Gastroesophageal sphincter (tissue), 4 donors: ENCODE data around the gene C2CD2L. TPM values are rescaled to one million over a fixed set of nuclear protein-coding genes. Genes with fewer than 3 reads are reported as not detected.

Experiments
- ATAC-seq: fragments of 150-250 bp; one replicate; pipeline ENCODE4 v1.9.1; 2016; ENCODE audit warnings: mild to moderate bottlenecking, moderate library complexity
- H3K27ac ChIP-seq, 4 donors: fragments of 200-600 bp; sonication (generic) in 3 of 4; 1 replicate in 3 of 4; 2 replicates in 1 of 4; pipeline ENCODE4 v1.5.1; 2016 to 2019
- H3K27me3 ChIP-seq: fragments of 200-600 bp; sonication (generic); one replicate; pipeline ENCODE4 v1.5.1; 2019
- H3K36me3 ChIP-seq, 2 donors: fragments of 200-600 bp; sonication (generic); one replicate each; pipeline ENCODE4 v1.5.1; 2019; ENCODE audit warnings: control low read depth in 1 of 2
- H3K4me1 ChIP-seq, 3 donors: fragments of 200-600 bp; sonication (generic); 1 replicate in 2 of 3; 2 replicates in 1 of 3; pipeline ENCODE4 v1.5.1; 2016 to 2019; ENCODE audit warnings: control low read depth in 2 of 3
- H3K4me3 ChIP-seq, 2 donors: fragments of 200-600 bp; sonication (generic); one replicate each; pipeline ENCODE4 v1.5.1; 2019; ENCODE audit warnings: mild to moderate bottlenecking in 1 of 2, moderate library complexity in 1 of 2
- H3K9me3 ChIP-seq, 3 donors: fragments of 200-600 bp; sonication (generic); one replicate each; pipeline ENCODE4 v1.5.1; 2017 to 2019; ENCODE audit warnings: control low read depth in 2 of 3
- CTCF ChIP-seq, 4 experiments: fragments of 200-600 bp in 2 of 4; fragments of 450-650 bp in 2 of 4; sonication (generic) in 1 of 4; IDR thresholded peaks; one replicate each; pipeline ENCODE4 v1.5.1; 2017 to 2019; ENCODE audit warnings: antibody characterized with exemption in 4 of 4, mild to moderate bottlenecking in 2 of 4, moderate library complexity in 2 of 4
- EP300 ChIP-seq: sonication (generic); formaldehyde crosslinking; IDR thresholded peaks from one replicate; pipeline ENCODE4 v1.6.1; 2017; ENCODE audit warnings: antibody characterized with exemption, mild to moderate bottlenecking
- POLR2A ChIP-seq, 2 donors: fragments of 450-650 bp; IDR thresholded peaks; one replicate each; pipeline ENCODE4 v1.6.1; 2017; ENCODE audit warnings: antibody characterized with exemption in 2 of 2, mild to moderate bottlenecking in 2 of 2, moderate library complexity in 1 of 2
- POLR2AphosphoS5 ChIP-seq: sonication (generic); formaldehyde crosslinking; IDR thresholded peaks from one replicate; pipeline ENCODE4 v1.6.1; 2017; ENCODE audit warnings: antibody characterized with exemption
- WGBS, 2 donors: methylation state at CpG; one replicate each; pipeline ENCODE4 v1.1.5; 2018; ENCODE audit warnings: low coverage in 1 of 2; 5-methylcytosine and 5-hydroxymethylcytosine counted together
- total RNA-seq, 4 donors: library from RNA; depleted of rRNA; stranded (reverse); fragments of >200 nt; gene quantifications; one replicate each; pipeline ENCODE4 v1.1.0, GENCODE V29; 2016

The C2CD2L gene
- total RNA-seq, 4 donors from 2014 or later, result 3.4 to 13.3 (median 8.3) TPM

GRCh38 chr11:119093942-119094815 is 13.0 kb upstream of the C2CD2L start:
- peaks cover 0 to 35% of the 10 kb centered on the region in 2 donors for H3K36me3 ChIP-seq
- TF ChIP-seq CTCF (IDR thresholded peaks at IDR 0.05) (no peak), POLR2AphosphoS5 (no peak), POLR2A (IDR thresholded peaks at IDR 0.05) (peak in 1 of 2 donors; percentile 15), EP300 (no peak)
- ATAC-seq, result peak; percentile 11
- peak overlapping the region; percentile 79 to 99 (median 96) for H3K27ac ChIP-seq
- H3K4me1 ChIP-seq, result peaks cover 0 to 31% (median 21%) of the 10 kb centered on the region in 3 donors
- peak overlapping the region; percentile 60 to 86 for H3K4me3 ChIP-seq
- WGBS, 2 donors, result 0% methylated on average over 1 to 2 of the region's 81 CpGs
- H3K27me3 ChIP-seq, result no peaks in the 10 kb centered on the region
- no peaks in the 10 kb centered on the region for H3K9me3 ChIP-seq

- TF ChIP-seq POLR2AphosphoS5 (no peak), EP300 (no peak), POLR2A (IDR thresholded peaks at IDR 0.05) (no peak), CTCF (IDR thresholded peaks at IDR 0.05) (peak in 3 of 4 experiments; percentile 77 to 85 (median 81))
- peak overlapping the region; percentile 60 to 86 for H3K4me3 ChIP-seq
- H3K36me3 ChIP-seq, result peaks cover 0 to 38% of the 10 kb centered on the region in 2 donors
- peaks cover 0 to 31% (median 21%) of the 10 kb centered on the region in 3 donors for H3K4me1 ChIP-seq
- no peaks in the 10 kb centered on the region for H3K9me3 ChIP-seq
- no CpG with 5 or more reads among the region's 19 CpGs for WGBS, 2 donors
- peak overlapping the region; percentile 79 to 99 (median 96) for H3K27ac ChIP-seq
- peak; percentile 81 for ATAC-seq
- H3K27me3 ChIP-seq, result no peaks in the 10 kb centered on the region
These were observed 12.4 kb upstream of the C2CD2L start for GRCh38 chr11:119094816-119095065.

GRCh38 chr11:119095066-119095880 is 11.9 kb upstream of the C2CD2L start:
- Histone ChIP-seq H3K9me3 (no peaks in the 10 kb centered on the region), H3K27ac (peak overlapping the region; percentile 79 to 99 (median 96)), H3K27me3 (no peaks in the 10 kb centered on the region), H3K4me1 (peaks cover 0 to 35% (median 24%) of the 10 kb centered on the region in 3 donors), H3K36me3 (peaks cover 0 to 35% of the 10 kb centered on the region in 2 donors), H3K4me3 (peak overlapping the region; percentile 60 to 86)
- 0% methylated on average over 8 to 12 of the region's 79 CpGs for WGBS, 2 donors
- peak; percentile 96 for ATAC-seq
- TF ChIP-seq POLR2AphosphoS5 (peak; percentile 99), EP300 (no peak), CTCF (IDR thresholded peaks at IDR 0.05) (peak in 2 of 4 experiments; percentile 20 to 22), POLR2A (IDR thresholded peaks at IDR 0.05) (peak; percentile 98 to 99)

GRCh38 chr11:119099711-119100110 is 7.4 kb upstream of the C2CD2L start:
- Histone ChIP-seq H3K4me3 (no peak overlapping the region), H3K4me1 (peaks cover 3 to 37% (median 22%) of the 10 kb centered on the region in 3 donors), H3K36me3 (peaks cover 0 to 28% of the 10 kb centered on the region in 2 donors), H3K27me3 (no peaks in the 10 kb centered on the region), H3K9me3 (no peaks in the 10 kb centered on the region), H3K27ac (no peak overlapping the region)
- no peak for ATAC-seq
- 71 to 79% methylated on average over 4 to 6 of the region's 6 CpGs for WGBS, 2 donors
- TF ChIP-seq EP300, result no peak
- TF ChIP-seq CTCF (IDR thresholded peaks at IDR 0.05), result no peak
- TF ChIP-seq POLR2A (IDR thresholded peaks at IDR 0.05), result no peak
- TF ChIP-seq POLR2AphosphoS5, result no peak
